B cell (primary cell): ENCODE results near the gene PNPLA3. TPM values are rescaled to one million over a fixed set of nuclear protein-coding genes. Genes with fewer than 3 reads are reported as not detected.

Source experiments
- ATAC-seq: fragments of 200-7000 bp; cut with Tn5 transposase; one replicate; pipeline ENCODE4 v1.10.0; 2021; ENCODE audit warnings: low read depth, mild to moderate bottlenecking, moderate number of reproducible peaks, moderate library complexity
- CTCF ChIA-PET: fragments of 350-600 bp; sonication (Branson Sonifier 250); formaldehyde crosslinking; loops from one replicate; lab custom pipeline; 2021; ENCODE audit warnings: antibody characterized with exemption, inconsistent platforms; lab: Charles Lee
- POLR2A ChIA-PET: fragments of 350-600 bp; sonication (Branson Sonifier 250); formaldehyde crosslinking; loops from one replicate; lab custom pipeline; 2021; ENCODE audit warnings: antibody characterized with exemption; lab: Charles Lee
- DNase-seq: peaks from one replicate; pipeline ENCODE4 v3.0.0; 2013
- H2AFZ ChIP-seq: 2 replicates; pipeline ENCODE4 v1.6.1; 2012; ENCODE audit warnings: mild to moderate bottlenecking, low read depth, low read length; ENCODE audit not compliant: insufficient read depth, poor library complexity, severe bottlenecking
- H3K27ac ChIP-seq, 2 donors: 1 replicate in 1 of 2; 2 replicates in 1 of 2; pipeline ENCODE4 v1.5.1; 2012 to 2013; ENCODE audit warnings: low read length in 2 of 2, mild to moderate bottlenecking in 2 of 2, moderate library complexity in 1 of 2
- H3K27me3 ChIP-seq, 4 experiments: fragments of 200-600 bp in 1 of 4; sonication (generic) in 1 of 4; replicated peaks in 1 of 4; 1 replicate in 2 of 4; 2 replicates in 2 of 4; pipeline versions ENCODE4 v1.6.1 to v1.7.0; 2013 to 2016; ENCODE audit warnings: low read length in 3 of 4, mild to moderate bottlenecking in 2 of 4, mixed read lengths in 1 of 4, moderate library complexity in 1 of 4; ENCODE audit not compliant: insufficient read depth in 4 of 4, control insufficient read depth in 3 of 4; ENCODE audit errors: control extremely low read depth in 1 of 4
- H3K36me3 ChIP-seq, 2 experiments: replicated peaks in 1 of 2; 1 replicate in 1 of 2; 2 replicates in 1 of 2; pipeline versions ENCODE4 v1.6.1 to v1.7.1; 2013; ENCODE audit warnings: low read length in 1 of 2; ENCODE audit not compliant: insufficient read depth in 2 of 2, control insufficient read depth in 1 of 2; ENCODE audit errors: control extremely low read depth in 1 of 2, extremely low read depth in 1 of 2
- H3K4me1 ChIP-seq, 2 donors: fragments of 200-600 bp in 1 of 2; sonication (generic) in 1 of 2; 1 replicate in 1 of 2; 2 replicates in 1 of 2; pipeline versions ENCODE4 v1.5.1 to v1.6.1; 2013 to 2017; ENCODE audit warnings: low read length in 2 of 2; ENCODE audit not compliant: control insufficient read depth in 2 of 2, insufficient read depth in 2 of 2
- H3K4me2 ChIP-seq: replicated peaks from 2 replicates; pipeline ENCODE3; 2012; ENCODE audit warnings: mild to moderate bottlenecking, low read depth, low read length; ENCODE audit not compliant: poor library complexity, severe bottlenecking
- H3K4me3 ChIP-seq, 5 experiments: fragments of 200-600 bp in 1 of 5; sonication (generic) in 1 of 5; 1 replicate in 3 of 5; 2 replicates in 2 of 5; pipeline versions ENCODE4 v1.5.1 to v1.7.0; 2011 to 2016; ENCODE audit warnings: low read length in 4 of 5, mild to moderate bottlenecking in 4 of 5, low read depth in 2 of 5, control low read depth in 1 of 5, moderate library complexity in 1 of 5; ENCODE audit not compliant: insufficient read depth in 1 of 5; ENCODE audit errors: control extremely low read depth in 1 of 5, extremely low read depth in 1 of 5
- H3K79me2 ChIP-seq: fragments of 200-600 bp; sonication (generic); one replicate; pipeline ENCODE4 v1.6.0; 2016; ENCODE audit warnings: low read length; ENCODE audit not compliant: control insufficient read depth, insufficient read depth
- H3K9ac ChIP-seq: fragments of 200-600 bp; sonication (generic); 2 replicates; pipeline ENCODE4 v1.6.1; 2017; ENCODE audit warnings: mild to moderate bottlenecking, low read length, moderate library complexity
- H3K9me3 ChIP-seq, 3 donors: one replicate each; pipeline versions ENCODE4 v1.6.1 to v1.7.1; 2013; ENCODE audit warnings: low read length in 2 of 3; ENCODE audit not compliant: control insufficient read depth in 2 of 3, insufficient read depth in 1 of 3; ENCODE audit errors: control extremely low read depth in 1 of 3
- H4K20me1 ChIP-seq: 2 replicates; pipeline ENCODE4 v1.6.0; 2012; ENCODE audit warnings: mild to moderate bottlenecking, low read length; ENCODE audit not compliant: insufficient read depth, control insufficient read depth, poor library complexity, severe bottlenecking
- H3K27ac Mint-ChIP-seq: one replicate; pipeline ENCODE4 v1.8.0; 2021; ENCODE audit warnings: mixed read lengths
- H3K27me3 Mint-ChIP-seq: one replicate; pipeline ENCODE4 v1.8.0; 2021; ENCODE audit warnings: mixed read lengths
- H3K4me1 Mint-ChIP-seq: one replicate; pipeline ENCODE4 v1.8.0; 2021; ENCODE audit warnings: mixed read lengths
- H3K4me3 Mint-ChIP-seq: one replicate; pipeline ENCODE4 v1.8.0; 2021; ENCODE audit warnings: mixed read lengths
- H3K9me3 Mint-ChIP-seq: one replicate; pipeline ENCODE4 v1.8.0; 2022; ENCODE audit warnings: mixed read lengths; ENCODE audit not compliant: insufficient read depth
- EZH2 ChIP-seq: IDR thresholded peaks from 2 replicates; pipeline ENCODE4 v1.6.1; 2012; ENCODE audit warnings: borderline replicate concordance, low read depth, mild to moderate bottlenecking, moderate library complexity, low read length; ENCODE audit not compliant: insufficient read depth, poor library complexity, severe bottlenecking
- WGBS: methylation state at CpG from one replicate; pipeline ENCODE4 v1.1.5; 2013; ENCODE audit warnings: missing lambda C conversion rate; ENCODE audit not compliant: insufficient coverage; 5-methylcytosine and 5-hydroxymethylcytosine counted together
- intact Hi-C: fragments of 100-400 bp; cut with micrococcal nuclease; formaldehyde crosslinking; loops from one replicate; pipeline ENCODE4 v1.10.0; 2022
- polyA plus RNA-seq: library from polyadenylated mRNA; depleted of rRNA; stranded (reverse); fragments of >200 nt; gene quantifications from 2 replicates; pipeline ENCODE4 v1.2.3, GENCODE V29; 2012
- total RNA-seq, 2 donors: library from RNA; stranded (reverse); fragments of 120-200 nt in 1 of 2; gene quantifications; 1 replicate in 1 of 2; 2 replicates in 1 of 2; pipeline versions ENCODE4 v1.2.3 to v1.2.4, GENCODE V29; 2013 to 2022
- TF ChIP-seq, protein P1 (sequence below): fragments of 200-600 bp; IDR thresholded peaks from one replicate; pipeline ENCODE4 v1.8.0; 2022; ENCODE audit warnings: antibody characterized with exemption, mild to moderate bottlenecking

Gene PNPLA3
- total and polyA plus RNA-seq, 2 donors (not counting 1 experiment from before 2014, with no cell fraction given) = 0.15 TPM; not detected in 1

DNA sequence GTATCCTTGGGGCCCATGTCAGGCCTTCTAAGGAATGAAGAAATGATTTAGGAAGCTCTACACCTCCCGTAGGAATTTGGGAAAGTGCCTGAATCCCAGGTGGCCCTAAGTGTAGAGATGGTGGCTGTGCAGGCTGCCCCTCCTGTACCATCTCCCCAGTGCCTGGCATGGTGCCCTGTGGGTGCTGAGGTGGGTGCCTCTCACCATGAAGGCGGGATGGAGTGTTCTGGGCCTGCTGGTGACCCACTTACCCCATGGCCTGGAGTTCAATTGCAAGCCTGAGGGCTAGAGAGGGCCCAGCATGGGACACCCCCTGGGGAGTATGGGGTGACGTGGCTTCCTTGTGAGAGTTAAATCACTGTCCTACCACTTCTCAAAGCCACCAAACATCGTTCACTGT, 51.4 kb downstream of the PNPLA3 start:
- no peak for TF ChIP-seq EZH2
- TF ChIP-seq, protein P1, sequence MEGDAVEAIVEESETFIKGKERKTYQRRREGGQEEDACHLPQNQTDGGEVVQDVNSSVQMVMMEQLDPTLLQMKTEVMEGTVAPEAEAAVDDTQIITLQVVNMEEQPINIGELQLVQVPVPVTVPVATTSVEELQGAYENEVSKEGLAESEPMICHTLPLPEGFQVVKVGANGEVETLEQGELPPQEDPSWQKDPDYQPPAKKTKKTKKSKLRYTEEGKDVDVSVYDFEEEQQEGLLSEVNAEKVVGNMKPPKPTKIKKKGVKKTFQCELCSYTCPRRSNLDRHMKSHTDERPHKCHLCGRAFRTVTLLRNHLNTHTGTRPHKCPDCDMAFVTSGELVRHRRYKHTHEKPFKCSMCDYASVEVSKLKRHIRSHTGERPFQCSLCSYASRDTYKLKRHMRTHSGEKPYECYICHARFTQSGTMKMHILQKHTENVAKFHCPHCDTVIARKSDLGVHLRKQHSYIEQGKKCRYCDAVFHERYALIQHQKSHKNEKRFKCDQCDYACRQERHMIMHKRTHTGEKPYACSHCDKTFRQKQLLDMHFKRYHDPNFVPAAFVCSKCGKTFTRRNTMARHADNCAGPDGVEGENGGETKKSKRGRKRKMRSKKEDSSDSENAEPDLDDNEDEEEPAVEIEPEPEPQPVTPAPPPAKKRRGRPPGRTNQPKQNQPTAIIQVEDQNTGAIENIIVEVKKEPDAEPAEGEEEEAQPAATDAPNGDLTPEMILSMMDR = no peak
- Histone ChIP-seq H3K27ac (no peak overlapping the region), H3K79me2 (peaks cover 4% of the 10 kb centered on the region), H3K27me3 (no peaks in the 10 kb centered on the region), H3K9ac (no peak overlapping the region), H3K36me3 (peaks cover 0 to 81% of the 10 kb centered on the region in 2 experiments), H3K9me3 (no peaks in the 10 kb centered on the region), H3K4me1 (no peaks in the 10 kb centered on the region), H4K20me1 (peaks cover 5% of the 10 kb centered on the region), H2AFZ (no peak overlapping the region), H3K4me3 (no peak overlapping the region), H3K4me2 (no peak overlapping the region)
- DNase-seq = no peak
- 80% methylated on average over 2 of the region's 4 CpGs for WGBS
- intact Hi-C loops = no loop called here
- no peak overlapping the region for H3K27ac Mint-ChIP-seq
- H3K4me1 Mint-ChIP-seq = no peaks in the 10 kb centered on the region
- no peaks in the 10 kb centered on the region for H3K9me3 Mint-ChIP-seq
- no peak overlapping the region for H3K4me3 Mint-ChIP-seq
- ATAC-seq = no peak
- CTCF ChIA-PET = interaction anchor here (0.6 to 0.7 kb wide), 2 partner anchors 436 to 1336 kb away, joined by 3 to 4 read pairs; no protein-coding TSS in a partner anchor
- no peaks in the 10 kb centered on the region for H3K27me3 Mint-ChIP-seq
- POLR2A ChIA-PET = no interaction called here

DNA sequence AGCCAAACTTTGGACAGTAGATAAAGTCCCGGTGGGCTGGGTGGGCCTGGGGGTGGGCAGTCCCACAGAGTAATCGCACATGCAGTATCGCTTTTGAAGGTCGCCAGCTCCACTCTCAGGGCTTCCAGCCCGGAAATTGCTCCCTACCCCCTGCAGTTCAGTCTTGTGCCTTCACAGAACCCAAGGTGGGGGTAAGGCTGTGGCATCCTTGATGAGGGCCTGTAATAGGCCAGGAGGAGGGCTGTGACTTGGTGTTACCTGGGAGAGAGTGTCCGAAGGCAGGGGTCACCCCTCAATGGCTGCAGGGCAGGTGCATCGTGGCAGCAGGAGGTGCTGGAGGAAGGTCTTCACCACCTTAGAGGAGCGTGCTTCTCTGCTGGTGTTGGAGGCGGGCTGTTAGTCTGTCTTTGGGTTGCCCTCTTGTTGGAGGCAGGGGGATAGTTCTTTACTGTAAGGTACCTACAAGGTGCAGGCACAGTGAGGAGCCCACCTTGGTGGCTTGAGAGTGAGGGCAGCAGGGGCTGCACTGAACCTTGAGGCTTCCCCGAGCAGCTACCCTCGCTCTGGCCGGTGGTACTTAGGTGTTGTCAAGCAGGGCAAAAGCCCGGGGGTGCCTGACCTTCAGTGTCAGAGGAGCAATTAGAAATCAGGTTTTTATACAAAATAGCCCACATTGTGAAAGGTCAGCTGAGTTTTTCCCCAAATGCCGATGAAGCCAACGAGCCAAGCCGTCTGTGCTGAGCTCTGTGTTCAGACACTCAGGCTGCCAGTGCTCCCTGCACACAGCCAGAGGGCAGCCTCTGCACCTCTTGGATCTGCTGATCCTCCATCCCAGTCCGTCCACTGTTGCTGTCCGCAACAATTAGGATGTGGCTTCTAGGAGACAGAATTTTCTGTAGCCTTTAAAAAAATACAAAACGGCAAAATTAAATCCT, 53.5 kb downstream of the PNPLA3 start:
- no peak overlapping the region for H3K4me3 Mint-ChIP-seq
- CTCF ChIA-PET = interaction anchor here (2.6 kb wide), 1 partner anchor 16 kb away, joined by 8 read pairs; no protein-coding TSS in a partner anchor
- intact Hi-C loops = no loop called here
- H3K27ac Mint-ChIP-seq = no peak overlapping the region
- H3K9ac ChIP-seq = no peak overlapping the region
- H3K4me2 ChIP-seq = no peak overlapping the region
- H3K36me3 ChIP-seq = peaks cover 0 to 88% of the 10 kb centered on the region in 2 experiments
- H3K27me3 ChIP-seq = no peaks in the 10 kb centered on the region
- no peaks in the 10 kb centered on the region for H3K4me1 ChIP-seq
- H4K20me1 ChIP-seq = no peaks in the 10 kb centered on the region
- no peaks in the 10 kb centered on the region for H3K79me2 ChIP-seq
- no peak overlapping the region for H3K27ac ChIP-seq
- 96% methylated on average over 15 of the region's 19 CpGs for WGBS
- POLR2A ChIA-PET = no interaction called here
- H3K9me3 Mint-ChIP-seq = no peaks in the 10 kb centered on the region
- H3K4me3 ChIP-seq = no peak overlapping the region
- no peaks in the 10 kb centered on the region for H3K9me3 ChIP-seq
- no peak overlapping the region for H2AFZ ChIP-seq
- TF ChIP-seq, protein P1 = no peak
- no peak for TF ChIP-seq EZH2
- H3K4me1 Mint-ChIP-seq = no peaks in the 10 kb centered on the region
- DNase-seq = no peak
- no peaks in the 10 kb centered on the region for H3K27me3 Mint-ChIP-seq
- no peak for ATAC-seq
